GM19397 (cell line): ENCODE measurements around the gene ZNF28.
A peak's percentile ranks its signal among the peaks of the same experiment; 100 is the strongest.
"Not testable (repeated sequence)": the region's sequence is repeated elsewhere in the genome, so short reads cannot be mapped to it uniquely, and the experiment has no call there.

Experiments used
- ATAC-seq: cut with Tn5 transposase; IDR thresholded peaks from one replicate; pipeline ENCODE4 v1.9.1; 2021; ENCODE audit warnings: mild to moderate bottlenecking, moderate library complexity; ENCODE audit not compliant: unreplicated experiment

The ZNF28 gene

GRCh38 chr19:52821204-52821960 is at the start of gene ZNF28:
Gene ZNF28, minus strand, starts transcription at chr19:52821633. Its CDS starts 3,675 bp downstream, at chr19:52817958.
- ATAC-seq, result peak; percentile 97

GRCh38 chr19:52868031-52868430 is 46.6 kb upstream of the ZNF28 start:
- not testable (repeated sequence) for ATAC-seq

- ATAC-seq, result peak; percentile 99
These were observed 36.2 kb upstream of the ZNF28 start, which contains the start of gene ZNF468 for GRCh38 chr19:52857378-52858191. Gene ZNF468, minus strand, starts transcription at chr19:52857619. Its CDS starts 3,347 bp downstream, at chr19:52854272.

- ATAC-seq, result not testable (repeated sequence)
These were observed 35.3 kb upstream of the ZNF28 start for GRCh38 chr19:52856540-52857377.

GRCh38 chr19:52847352-52847751 is 25.9 kb upstream of the ZNF28 start:
- ATAC-seq, result not testable (repeated sequence)

GRCh38 chr19:52840825-52841465 is 19.5 kb upstream of the ZNF28 start:
- ATAC-seq, result not testable (repeated sequence)

- not testable (repeated sequence) for ATAC-seq
These were observed 12.9 kb upstream of the ZNF28 start for GRCh38 chr19:52834289-52834688.

- ATAC-seq, result not testable (repeated sequence)
These were observed 12.1 kb upstream of the ZNF28 start for GRCh38 chr19:52833541-52833940.

GRCh38 chr19:52829866-52830265 is 8.4 kb upstream of the ZNF28 start:
- ATAC-seq, result not testable (repeated sequence)

GRCh38 chr19:52825765-52826164 is 4.3 kb upstream of the ZNF28 start:
- no peak for ATAC-seq

GRCh38 chr19:52823676-52824075 is 2.2 kb upstream of the ZNF28 start:
- ATAC-seq, result no peak

GRCh38 chr19:52820472-52821203 is 795 bp downstream of the ZNF28 start:
- peak; percentile 44 for ATAC-seq

- ATAC-seq, result no peak
These were observed 11.6 kb downstream of the ZNF28 start for GRCh38 chr19:52809801-52810200.

GRCh38 chr19:52799950-52800640 is 21.3 kb downstream of the ZNF28 start:
- ATAC-seq, result not testable (repeated sequence)

- no peak for ATAC-seq
These were observed 32.0 kb downstream of the ZNF28 start for GRCh38 chr19:52789440-52789839.

- peak; percentile 99 for ATAC-seq
These were observed 34.7 kb downstream of the ZNF28 start, which contains the start of gene ZNF600 for GRCh38 chr19:52786464-52787354. Gene ZNF600, minus strand, starts transcription at chr19:52786791. Its CDS starts 7,903 bp downstream, at chr19:52778888.

GRCh38 chr19:52786078-52786463 is 35.4 kb downstream of the ZNF28 start:
- peak; percentile 7 for ATAC-seq

GRCh38 chr19:52785506-52785905 is 35.9 kb downstream of the ZNF28 start:
- no peak for ATAC-seq
